DMS79 treated with DMSO at 0.1 percent for 48 hours (cell line): ENCODE measurements around the gene LHX4.

Experiments used
- DNase-seq: peaks from one replicate; lab custom pipeline; 2025; lab: John Stamatoyannopoulos, UW

Gene LHX4

GRCh38 chr1:180227861-180228647 is 2.0 kb upstream of the LHX4 start:
- no peak for DNase-seq

- no peak for DNase-seq
These were observed 1.2 kb upstream of the LHX4 start for GRCh38 chr1:180228648-180229482.

- DNase-seq, result peak; percentile 19
These were observed 339 bp downstream of the LHX4 start for GRCh38 chr1:180230416-180230790.

- DNase-seq, result no peak
These were observed 884 bp downstream of the LHX4 start for GRCh38 chr1:180230791-180231505.

GRCh38 chr1:180231506-180231921 is 1.4 kb downstream of the LHX4 start:
- DNase-seq, result peak; percentile 41

- no peak for DNase-seq
These were observed 1.9 kb downstream of the LHX4 start for GRCh38 chr1:180231936-180232335.

- no peak for DNase-seq
These were observed 2.5 kb downstream of the LHX4 start for GRCh38 chr1:180232521-180233043.

- no peak for DNase-seq
These were observed 3.3 kb downstream of the LHX4 start for GRCh38 chr1:180233191-180234011.

GRCh38 chr1:180234369-180235076 is 4.5 kb downstream of the LHX4 start:
- peak; percentile 19 for DNase-seq

GRCh38 chr1:180235077-180235501 is 5.0 kb downstream of the LHX4 start:
- DNase-seq, result peak; percentile 19

- peak; percentile 25 for DNase-seq
These were observed 5.6 kb downstream of the LHX4 start for GRCh38 chr1:180235502-180236239.

GRCh38 chr1:180236698-180237509 is 6.8 kb downstream of the LHX4 start:
- no peak for DNase-seq

- no peak for DNase-seq
These were observed 7.9 kb downstream of the LHX4 start for GRCh38 chr1:180237869-180238476.

GRCh38 chr1:180238675-180239074 is 8.6 kb downstream of the LHX4 start:
- no peak for DNase-seq

GRCh38 chr1:180239145-180240096 is 9.4 kb downstream of the LHX4 start:
- no peak for DNase-seq

- no peak for DNase-seq
These were observed 11.9 kb downstream of the LHX4 start for GRCh38 chr1:180241716-180242544.
